Mesothelial cell of epicardium (in vitro differentiated cells): ENCODE results near the gene PPFIA4. TPM values are rescaled to one million over a fixed set of nuclear protein-coding genes. Genes with fewer than 3 reads are reported as not detected.

Experiments used
- DNase-seq, 2 experiments: peaks; one replicate each; pipeline ENCODE4 v3.0.0; 2021; ENCODE audit warnings: low spot score in 2 of 2; ENCODE audit not compliant: unreplicated experiment in 2 of 2
- H3K27ac Mint-ChIP-seq: 2 replicates; pipeline ENCODE4 v1.8.0; 2021; ENCODE audit warnings: mixed read lengths
- H3K27me3 Mint-ChIP-seq: 2 replicates; pipeline ENCODE4 v1.8.0; 2021; ENCODE audit warnings: low read depth, mixed read lengths
- H3K36me3 Mint-ChIP-seq: 2 replicates; pipeline ENCODE4 v1.8.0; 2021; ENCODE audit warnings: mixed read lengths
- H3K4me1 Mint-ChIP-seq: 2 replicates; pipeline ENCODE4 v1.8.0; 2021; ENCODE audit warnings: mixed read lengths
- H3K4me3 Mint-ChIP-seq: 2 replicates; pipeline ENCODE4 v1.8.0; 2021; ENCODE audit warnings: mild to moderate bottlenecking, moderate library complexity, mixed read lengths
- H3K9me3 Mint-ChIP-seq: 2 replicates; pipeline ENCODE4 v1.8.0; 2021; ENCODE audit warnings: mixed read lengths
- CTCF ChIP-seq: fragments of 200-600 bp; sonication (generic); IDR thresholded peaks from one replicate; pipeline ENCODE4 v1.5.0; 2021; ENCODE audit warnings: antibody characterized with exemption; ENCODE audit not compliant: unreplicated experiment
- total RNA-seq: library from RNA; stranded (reverse); gene quantifications from 3 replicates; pipeline ENCODE4 v1.2.1, GENCODE V29; 2021

The PPFIA4 gene
- total RNA-seq, 1 donor from 2014 or later: 35.3 TPM

GRCh38 chr1:203098914-203099520 is 72.7 kb downstream of the PPFIA4 start:
- peaks cover 3% of the 10 kb centered on the region for H3K27me3 Mint-ChIP-seq
- no peaks in the 10 kb centered on the region for H3K4me1 Mint-ChIP-seq
- DNase-seq: no peak
- no peak overlapping the region for H3K4me3 Mint-ChIP-seq
- peaks cover 5% of the 10 kb centered on the region for H3K36me3 Mint-ChIP-seq
- TF ChIP-seq CTCF: no peak
- H3K9me3 Mint-ChIP-seq: peaks cover 28% of the 10 kb centered on the region
- H3K27ac Mint-ChIP-seq: no peak overlapping the region

GRCh38 chr1:203099805-203100515 is 73.7 kb downstream of the PPFIA4 start:
- no peak overlapping the region for H3K27ac Mint-ChIP-seq

GRCh38 chr1:203100516-203100869 is 74.2 kb downstream of the PPFIA4 start:
- Mint-ChIP-seq H3K9me3 (peaks cover 21% of the 10 kb centered on the region), H3K27ac (no peak overlapping the region), H3K4me1 (no peaks in the 10 kb centered on the region), H3K36me3 (no peaks in the 10 kb centered on the region), H3K4me3 (no peak overlapping the region), H3K27me3 (peaks cover 6% of the 10 kb centered on the region)
- no peak for TF ChIP-seq CTCF
- no peak for DNase-seq

More at GRCh38 chr1:203099805-203100515, 73.7 kb downstream of the PPFIA4 start:
- peaks cover 21% of the 10 kb centered on the region for H3K9me3 Mint-ChIP-seq
- no peaks in the 10 kb centered on the region for H3K36me3 Mint-ChIP-seq
- no peaks in the 10 kb centered on the region for H3K4me1 Mint-ChIP-seq
- no peak overlapping the region for H3K4me3 Mint-ChIP-seq
- TF ChIP-seq CTCF: no peak
- H3K27me3 Mint-ChIP-seq: peaks cover 3% of the 10 kb centered on the region
- no peak for DNase-seq

GRCh38 chr1:203101813-203102634 is 75.7 kb downstream of the PPFIA4 start:
- H3K4me3 Mint-ChIP-seq: no peak overlapping the region
- H3K36me3 Mint-ChIP-seq: no peaks in the 10 kb centered on the region
- no peak overlapping the region for H3K27ac Mint-ChIP-seq
- no peak for TF ChIP-seq CTCF
- DNase-seq: no peak
- H3K27me3 Mint-ChIP-seq: peaks cover 11% of the 10 kb centered on the region
- H3K4me1 Mint-ChIP-seq: no peaks in the 10 kb centered on the region
- H3K9me3 Mint-ChIP-seq: peaks cover 14% of the 10 kb centered on the region

GRCh38 chr1:203103216-203103615 is 76.9 kb downstream of the PPFIA4 start:
- no peak for TF ChIP-seq CTCF
- Mint-ChIP-seq H3K4me1 (no peaks in the 10 kb centered on the region), H3K27ac (no peak overlapping the region), H3K36me3 (no peaks in the 10 kb centered on the region), H3K4me3 (no peak overlapping the region), H3K9me3 (peaks cover 9% of the 10 kb centered on the region), H3K27me3 (peaks cover 21% of the 10 kb centered on the region)
- no peak for DNase-seq
